SKM-1 (cell line): Measurements from ENCODE around the gene TMEM51.

Experiments used
- DNase-seq: peaks from one replicate; lab custom pipeline; 2025; ENCODE audit not compliant: unreplicated experiment; lab: John Stamatoyannopoulos, UW

TMEM51 gene

GRCh38 chr1:15212954-15213291 lies 59.4 kb downstream of the TMEM51 start:
- no peak for DNase-seq

GRCh38 chr1:15213341-15213821 lies 59.8 kb downstream of the TMEM51 start:
- no peak for DNase-seq

- DNase-seq = no peak
Measured at GRCh38 chr1:15214527-15214926, 61.0 kb downstream of the TMEM51 start.

- no peak for DNase-seq
Measured at GRCh38 chr1:15215116-15215515, 61.6 kb downstream of the TMEM51 start.

GRCh38 chr1:15217654-15218053 lies 64.1 kb downstream of the TMEM51 start:
- no peak for DNase-seq

GRCh38 chr1:15218287-15219279 lies 65.0 kb downstream of the TMEM51 start:
- no peak for DNase-seq

GRCh38 chr1:15219280-15220023 lies 65.9 kb downstream of the TMEM51 start:
- DNase-seq = no peak

- DNase-seq = no peak
Measured at GRCh38 chr1:15220024-15220392, 66.5 kb downstream of the TMEM51 start.

- no peak for DNase-seq
Measured at GRCh38 chr1:15220825-15221431, 67.4 kb downstream of the TMEM51 start.

- DNase-seq = no peak
Measured at GRCh38 chr1:15222653-15223303, 69.2 kb downstream of the TMEM51 start.

- no peak for DNase-seq
Measured at GRCh38 chr1:15224259-15224869, 70.8 kb downstream of the TMEM51 start.

- peak; percentile 27 for DNase-seq
Measured at GRCh38 chr1:15224974-15225373, 71.4 kb downstream of the TMEM51 start.

GRCh38 chr1:15225461-15225860 lies 71.9 kb downstream of the TMEM51 start:
- no peak for DNase-seq

- no peak for DNase-seq
Measured at GRCh38 chr1:15226388-15227255, 73.1 kb downstream of the TMEM51 start.

GRCh38 chr1:15229707-15230131 lies 76.2 kb downstream of the TMEM51 start:
- no peak for DNase-seq

- peak; percentile 5 for DNase-seq
Measured at GRCh38 chr1:15231714-15232201, 78.2 kb downstream of the TMEM51 start.

- DNase-seq = no peak
Measured at GRCh38 chr1:15233689-15234088, 80.1 kb downstream of the TMEM51 start.

- no peak for DNase-seq
Measured at GRCh38 chr1:15236321-15236721, 82.8 kb downstream of the TMEM51 start.

GRCh38 chr1:15236746-15237145 lies 83.2 kb downstream of the TMEM51 start:
- no peak for DNase-seq
